Endothelial cell (in vitro differentiated cells): ENCODE data around the gene IFT43. TPM values are rescaled to one million over a fixed set of nuclear protein-coding genes. Genes with fewer than 3 reads are reported as not detected.

Experiments used
- DNase-seq: peaks from one replicate; pipeline ENCODE4 v3.0.0; 2021; ENCODE audit warnings: low spot score
- H3K27ac Mint-ChIP-seq: one replicate; pipeline ENCODE4 v1.8.0; 2021; ENCODE audit warnings: mixed read lengths, inconsistent platforms; ENCODE audit not compliant: unreplicated experiment
- H3K27me3 Mint-ChIP-seq: one replicate; pipeline ENCODE4 v1.8.0; 2021; ENCODE audit warnings: mild to moderate bottlenecking, moderate library complexity, mixed read lengths, inconsistent platforms; ENCODE audit not compliant: unreplicated experiment
- H3K36me3 Mint-ChIP-seq: one replicate; pipeline ENCODE4 v1.8.0; 2021; ENCODE audit warnings: mild to moderate bottlenecking, low read depth, mixed read lengths, inconsistent platforms; ENCODE audit not compliant: unreplicated experiment
- H3K4me1 Mint-ChIP-seq: one replicate; pipeline ENCODE4 v1.8.0; 2021; ENCODE audit warnings: mild to moderate bottlenecking, mixed read lengths, inconsistent platforms; ENCODE audit not compliant: unreplicated experiment
- H3K4me3 Mint-ChIP-seq: one replicate; pipeline ENCODE4 v1.8.0; 2021; ENCODE audit warnings: mild to moderate bottlenecking, mixed read lengths, inconsistent platforms; ENCODE audit not compliant: unreplicated experiment
- H3K9me3 Mint-ChIP-seq: one replicate; pipeline ENCODE4 v1.8.0; 2021; ENCODE audit warnings: mixed read lengths, inconsistent platforms; ENCODE audit not compliant: unreplicated experiment
- CTCF ChIP-seq: fragments of 200-600 bp; sonication (generic); IDR thresholded peaks from one replicate; pipeline ENCODE4 v1.5.0; 2021; ENCODE audit warnings: antibody characterized with exemption; ENCODE audit not compliant: unreplicated experiment
- total RNA-seq: library from RNA; stranded (reverse); fragmentation: NEBNext Ultra II Directional; extraction: Animal tissue kit (Norgen Biotek cat#: 25700); gene quantifications from one replicate; pipeline ENCODE4 v1.2.1, GENCODE V29; 2021; ENCODE audit not compliant: unreplicated experiment

The IFT43 gene
- total RNA-seq, 1 donor from 2014 or later, result 22.8 TPM

- Mint-ChIP-seq H3K4me3 (no peak overlapping the region), H3K27ac (no peak overlapping the region), H3K36me3 (no peaks in the 10 kb centered on the region), H3K4me1 (peaks cover 13% of the 10 kb centered on the region), H3K27me3 (peaks cover 2% of the 10 kb centered on the region), H3K9me3 (no peaks in the 10 kb centered on the region)
- no peak for TF ChIP-seq CTCF
- DNase-seq, result no peak
These were observed 132.4 kb downstream of the IFT43 start for GRCh38 chr14:76117789-76118484.

- DNase-seq, result no peak
- Mint-ChIP-seq H3K27ac (no peak overlapping the region), H3K4me1 (peaks cover 11% of the 10 kb centered on the region), H3K36me3 (no peaks in the 10 kb centered on the region), H3K4me3 (no peak overlapping the region), H3K27me3 (peaks cover 2% of the 10 kb centered on the region), H3K9me3 (no peaks in the 10 kb centered on the region)
- no peak for TF ChIP-seq CTCF
These were observed 133.0 kb downstream of the IFT43 start for GRCh38 chr14:76118594-76118993.

GRCh38 chr14:76121089-76121748, 135.7 kb downstream of the IFT43 start:
- H3K27me3 Mint-ChIP-seq, result peaks cover 2% of the 10 kb centered on the region

GRCh38 chr14:76123426-76124225, 138.1 kb downstream of the IFT43 start:
- H3K9me3 Mint-ChIP-seq, result no peaks in the 10 kb centered on the region
- H3K27me3 Mint-ChIP-seq, result no peaks in the 10 kb centered on the region
- H3K27ac Mint-ChIP-seq, result no peak overlapping the region
- TF ChIP-seq CTCF, result no peak
- H3K4me3 Mint-ChIP-seq, result no peak overlapping the region
- H3K4me1 Mint-ChIP-seq, result no peaks in the 10 kb centered on the region
- DNase-seq, result no peak
- H3K36me3 Mint-ChIP-seq, result no peaks in the 10 kb centered on the region

More at GRCh38 chr14:76121089-76121748, 135.7 kb downstream of the IFT43 start:
- no peaks in the 10 kb centered on the region for H3K36me3 Mint-ChIP-seq
- H3K27ac Mint-ChIP-seq, result no peak overlapping the region
- H3K4me3 Mint-ChIP-seq, result no peak overlapping the region
- DNase-seq, result no peak
- no peak for TF ChIP-seq CTCF
- no peaks in the 10 kb centered on the region for H3K4me1 Mint-ChIP-seq
- no peaks in the 10 kb centered on the region for H3K9me3 Mint-ChIP-seq

GRCh38 chr14:76125511-76125910, 139.9 kb downstream of the IFT43 start:
- Mint-ChIP-seq H3K4me1 (no peaks in the 10 kb centered on the region), H3K27me3 (peaks cover 2% of the 10 kb centered on the region), H3K27ac (no peak overlapping the region), H3K9me3 (no peaks in the 10 kb centered on the region), H3K4me3 (no peak overlapping the region), H3K36me3 (no peaks in the 10 kb centered on the region)
- no peak for TF ChIP-seq CTCF
- DNase-seq, result no peak
